GM21360 (cell line): ENCODE measurements around the gene FNDC8.
"Not testable (repeated sequence)": the region's sequence is repeated elsewhere in the genome, so short reads cannot be mapped to it uniquely, and the experiment has no call there.

Experiments
- ATAC-seq: cut with Tn5 transposase; IDR thresholded peaks from one replicate; pipeline ENCODE4 v1.9.1; 2021; ENCODE audit warnings: mild to moderate bottlenecking, moderate library complexity; ENCODE audit not compliant: unreplicated experiment

Gene FNDC8

DNA sequence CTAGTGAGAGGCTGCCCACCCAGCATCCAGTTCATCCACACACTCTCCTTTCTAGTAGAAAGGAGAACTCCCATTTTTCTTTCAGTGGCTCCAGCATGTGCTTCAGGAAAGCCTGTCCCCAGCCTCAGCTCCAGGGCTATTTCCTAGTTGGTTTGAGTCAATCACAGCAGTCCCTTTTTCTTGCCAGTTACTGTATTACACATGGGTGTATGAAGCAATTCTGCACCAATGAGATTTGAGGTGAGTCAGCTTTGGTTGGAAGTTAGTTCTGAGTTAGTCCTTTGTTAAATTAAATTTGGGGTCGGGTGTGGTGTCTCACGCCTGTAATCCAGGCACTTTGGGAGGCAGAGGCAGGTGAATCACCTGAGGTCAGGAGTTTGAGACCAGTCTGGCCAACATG, 26.5 kb upstream of the FNDC8 start:
- ATAC-seq: no peak

DNA sequence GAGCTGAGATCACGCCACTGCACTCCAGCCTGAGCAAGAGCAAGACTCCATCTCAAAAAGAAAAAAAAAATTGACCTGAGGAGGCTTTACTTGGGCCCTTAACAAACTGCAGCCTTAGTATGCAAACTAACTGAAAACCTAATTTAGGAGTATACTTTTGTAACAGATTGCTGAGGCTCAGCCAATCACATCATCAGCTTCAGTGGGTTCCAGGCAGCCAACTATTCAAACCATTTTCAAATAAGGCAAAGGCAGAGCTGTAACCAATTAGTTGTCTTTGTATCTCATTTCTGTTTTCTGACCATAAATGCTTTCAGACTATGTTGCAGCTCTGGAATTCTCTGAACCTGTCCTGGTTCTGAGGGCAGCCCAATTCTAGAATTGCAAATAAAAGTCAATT, 25.7 kb upstream of the FNDC8 start:
- no peak for ATAC-seq

DNA sequence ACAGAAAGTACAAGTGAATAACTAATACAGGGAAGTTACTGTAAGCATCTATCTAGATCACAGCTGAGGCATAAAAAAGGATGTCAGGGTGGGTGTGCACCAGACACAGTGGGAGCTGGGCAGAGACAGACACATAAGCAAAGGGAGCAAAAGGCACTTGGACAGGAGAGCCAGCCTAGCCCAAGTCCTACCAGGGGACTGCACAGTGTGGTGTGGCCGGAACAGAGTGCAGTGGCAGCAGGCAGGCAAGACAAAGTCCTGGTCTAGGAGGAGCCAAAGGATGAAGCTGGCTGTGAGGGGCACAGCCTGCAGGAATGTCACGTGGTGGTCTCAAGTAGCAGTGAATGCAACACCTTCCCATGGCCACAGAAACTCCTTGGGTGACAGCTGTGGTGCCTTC, 23.6 kb upstream of the FNDC8 start:
- no peak for ATAC-seq

DNA sequence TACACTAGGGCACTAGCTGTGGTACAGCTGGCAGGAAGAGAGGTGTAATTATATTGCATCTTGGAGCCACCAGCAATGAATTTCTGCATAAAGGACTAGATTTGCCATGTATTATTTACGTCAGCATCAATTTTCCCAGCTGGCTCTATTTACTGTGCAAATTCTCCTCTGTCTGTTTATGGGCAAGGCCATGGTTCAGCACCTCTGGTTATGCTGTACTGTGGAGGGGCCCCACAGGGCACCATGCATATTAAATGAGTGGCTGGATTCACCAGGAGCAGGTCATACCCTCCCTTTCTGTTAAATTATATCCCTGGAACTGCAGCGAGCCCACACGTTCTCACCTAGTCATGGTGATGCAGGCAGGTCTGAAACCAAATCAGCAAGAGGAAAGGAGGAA, 21.5 kb upstream of the FNDC8 start:
- ATAC-seq: no peak

DNA sequence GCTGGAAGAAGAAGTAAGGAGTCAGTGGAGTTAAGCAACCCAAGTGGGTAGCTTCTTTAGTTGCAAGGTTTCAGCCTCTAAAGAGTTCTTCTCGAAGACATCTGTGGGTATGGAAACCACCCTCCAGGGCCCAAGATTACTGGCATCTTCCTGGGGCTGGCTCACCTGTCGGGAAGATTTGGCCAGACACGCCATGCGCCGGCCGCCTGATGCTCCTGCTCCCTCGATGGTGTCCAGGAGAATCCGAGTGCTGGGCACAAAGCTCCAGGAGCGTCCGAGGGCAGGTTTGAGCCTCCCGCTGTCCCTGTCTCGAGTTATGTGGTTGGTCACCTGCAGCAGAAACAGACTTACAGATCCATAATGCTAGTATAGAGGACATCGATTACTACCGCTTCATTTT, 20.4 kb upstream of the FNDC8 start:
- no peak for ATAC-seq

DNA sequence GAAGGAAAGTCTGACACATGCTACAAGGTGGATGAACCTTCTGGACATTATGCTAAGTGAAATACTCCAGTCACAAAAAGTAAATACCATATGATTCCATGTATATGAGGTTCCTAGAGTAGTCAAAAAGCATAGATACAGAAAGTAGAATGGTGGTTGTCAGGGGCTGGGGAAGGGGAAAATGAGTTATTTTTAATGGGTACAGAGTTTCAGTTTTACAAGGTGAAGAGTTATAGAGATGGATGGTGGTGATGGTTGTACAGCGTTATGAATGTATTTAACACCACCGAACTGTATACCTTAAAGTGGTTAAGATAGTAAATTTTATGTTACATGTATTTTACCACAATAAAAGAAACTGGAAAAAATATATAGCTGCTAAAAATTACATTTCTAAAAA, 19.7 kb upstream of the FNDC8 start:
- no peak for ATAC-seq

DNA sequence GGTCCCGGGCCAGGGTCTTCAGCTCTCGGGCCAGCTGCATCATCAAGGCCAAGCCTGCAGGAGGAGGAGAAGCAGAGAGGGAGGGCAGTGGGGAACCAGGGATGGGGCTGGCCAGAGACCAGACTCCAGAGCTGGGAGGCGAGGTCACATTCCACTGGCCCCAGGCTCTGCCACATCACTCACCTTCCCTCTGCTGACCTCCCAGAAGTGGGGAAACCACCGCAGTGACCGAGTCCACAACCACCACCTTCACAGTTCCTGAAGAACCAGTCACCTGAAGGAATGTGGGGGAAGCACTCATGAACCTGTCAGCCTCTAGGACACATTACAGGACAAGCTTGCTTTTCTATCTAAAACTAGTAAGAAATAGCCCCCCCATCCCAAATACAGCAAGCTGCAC, 18.1 kb upstream of the FNDC8 start:
- no peak for ATAC-seq

DNA sequence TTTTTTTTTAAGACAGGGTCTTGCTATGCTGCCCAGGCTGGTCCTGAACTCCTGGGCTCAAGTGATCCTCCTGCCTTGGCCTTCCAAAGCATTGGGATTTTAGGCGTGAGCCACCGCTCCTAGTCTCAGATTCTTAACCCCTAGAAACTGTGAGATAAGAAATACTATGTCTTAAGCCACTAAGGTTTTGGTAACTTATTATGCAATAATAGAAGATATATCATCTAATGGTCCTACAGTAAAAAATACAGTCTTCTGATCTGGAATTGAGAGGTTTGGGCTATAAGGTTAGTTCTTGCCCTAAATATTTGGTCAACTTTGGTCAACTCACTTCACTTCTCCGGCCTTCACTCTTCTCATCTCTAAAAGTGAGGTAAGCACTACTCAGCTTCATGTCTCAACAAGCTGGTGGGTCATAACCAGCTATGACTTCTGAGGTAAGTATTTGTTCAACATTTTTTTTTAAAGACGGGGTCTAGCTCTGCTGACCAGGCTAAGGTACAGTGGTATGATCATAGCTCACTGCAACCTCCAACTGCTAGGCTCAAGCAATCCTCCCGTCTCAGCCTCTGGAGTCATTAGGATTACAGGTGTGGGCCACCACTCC, 16.5 kb upstream of the FNDC8 start:
- ATAC-seq: no peak

DNA sequence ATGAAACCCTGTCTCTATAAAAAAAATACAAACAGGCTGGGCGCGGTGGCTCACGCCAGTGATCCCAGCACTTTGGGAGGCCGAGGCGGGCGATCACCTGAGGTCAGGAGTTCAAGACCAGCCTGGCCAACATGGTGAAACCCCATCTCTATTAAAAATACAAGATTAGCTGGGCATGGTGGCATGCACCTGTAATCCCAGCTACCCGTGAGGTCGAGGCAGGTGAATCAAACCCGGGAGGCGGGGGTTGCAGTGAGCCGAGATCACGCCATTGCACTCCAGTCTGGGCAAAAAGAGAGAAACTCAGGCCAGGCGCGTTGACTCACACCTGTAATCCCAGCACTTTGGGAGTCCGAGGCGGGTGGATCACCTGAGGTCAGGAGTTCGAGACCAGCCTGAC, 10.6 kb upstream of the FNDC8 start:
- ATAC-seq: not testable (repeated sequence)

DNA sequence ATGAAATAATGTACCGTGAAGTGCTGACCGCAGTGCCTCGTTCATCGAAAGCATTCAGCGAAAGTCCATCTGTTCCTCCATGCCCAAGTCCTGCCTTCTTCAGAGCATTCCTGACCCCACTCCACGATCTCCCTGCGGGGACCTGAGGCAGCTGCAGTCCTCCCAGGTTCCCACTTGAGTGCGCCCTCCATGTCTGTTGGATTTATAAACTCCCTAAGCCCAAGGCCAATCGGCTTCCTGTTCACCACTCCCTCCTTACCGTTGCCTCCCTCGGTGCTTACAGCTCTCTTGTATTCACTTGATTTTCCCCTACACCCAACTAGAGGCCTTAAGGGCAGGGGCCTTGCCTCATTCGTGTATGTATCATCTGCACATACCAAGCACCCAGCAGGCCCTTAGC, 4.6 kb upstream of the FNDC8 start:
- no peak for ATAC-seq

DNA sequence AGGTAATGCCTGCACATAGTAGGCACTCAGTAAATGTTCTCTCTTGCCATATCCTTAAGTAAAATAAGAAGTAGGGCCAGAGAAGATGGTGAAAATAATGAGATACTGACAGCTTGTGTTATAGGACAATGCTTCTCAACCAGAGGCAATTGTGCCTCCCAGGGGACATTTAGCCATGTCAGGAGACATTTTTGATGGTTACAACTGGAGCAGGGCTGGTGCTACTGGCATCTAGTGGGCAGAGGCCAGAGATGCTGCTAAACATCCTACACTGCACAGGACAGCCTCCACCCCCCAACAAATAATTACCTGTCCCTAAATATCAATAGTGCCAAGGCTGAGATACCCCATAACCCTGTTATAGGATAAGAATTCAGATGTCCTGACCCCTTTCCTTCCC, 3.4 kb upstream of the FNDC8 start:
- no peak for ATAC-seq

DNA sequence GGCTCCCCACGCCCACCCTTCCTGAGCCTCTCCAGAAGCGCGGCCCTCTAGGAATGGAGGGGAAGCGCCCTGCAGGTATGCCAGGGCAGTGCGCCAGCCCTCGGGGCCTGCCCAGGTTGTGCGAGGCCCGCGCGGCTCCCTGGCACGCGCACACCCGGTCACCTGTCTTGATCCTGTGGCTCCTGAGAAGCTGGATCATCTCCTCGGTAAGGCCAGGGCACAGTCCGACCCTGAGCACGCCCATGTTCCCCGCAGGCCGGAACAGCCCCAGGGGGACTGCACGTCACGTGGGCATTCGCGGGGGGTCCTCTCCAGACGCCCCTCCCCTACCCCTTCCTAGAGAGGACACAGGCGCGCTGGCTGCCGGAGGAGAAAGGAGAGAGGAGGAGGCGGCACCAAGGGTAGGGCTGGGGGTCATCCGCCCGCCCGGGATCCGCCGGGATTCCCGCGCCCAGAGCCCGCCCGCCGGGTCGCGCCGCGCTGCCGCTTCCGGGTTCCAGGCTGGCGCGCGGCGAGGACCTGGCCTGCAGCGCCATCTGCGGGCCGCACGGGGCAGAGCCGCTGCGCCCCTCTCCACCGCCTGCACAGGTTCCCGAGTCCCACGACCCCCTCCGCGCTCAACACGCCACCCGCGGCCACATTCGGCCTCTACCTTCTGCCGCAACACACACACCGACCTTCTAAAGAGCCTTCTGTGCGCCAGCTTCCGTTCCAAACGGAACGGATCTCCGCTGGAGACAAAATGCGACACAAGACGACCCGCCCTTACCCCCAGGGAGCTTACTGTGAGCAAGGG, 1.8 kb upstream of the FNDC8 start, which contains the start of gene RAD51D:
Gene RAD51D, minus strand, starts transcription at position 491 of the 796 bp plus-strand sequence. Its CDS starts 247 bp downstream, at position 244.
- peak; percentile 76 for ATAC-seq

DNA sequence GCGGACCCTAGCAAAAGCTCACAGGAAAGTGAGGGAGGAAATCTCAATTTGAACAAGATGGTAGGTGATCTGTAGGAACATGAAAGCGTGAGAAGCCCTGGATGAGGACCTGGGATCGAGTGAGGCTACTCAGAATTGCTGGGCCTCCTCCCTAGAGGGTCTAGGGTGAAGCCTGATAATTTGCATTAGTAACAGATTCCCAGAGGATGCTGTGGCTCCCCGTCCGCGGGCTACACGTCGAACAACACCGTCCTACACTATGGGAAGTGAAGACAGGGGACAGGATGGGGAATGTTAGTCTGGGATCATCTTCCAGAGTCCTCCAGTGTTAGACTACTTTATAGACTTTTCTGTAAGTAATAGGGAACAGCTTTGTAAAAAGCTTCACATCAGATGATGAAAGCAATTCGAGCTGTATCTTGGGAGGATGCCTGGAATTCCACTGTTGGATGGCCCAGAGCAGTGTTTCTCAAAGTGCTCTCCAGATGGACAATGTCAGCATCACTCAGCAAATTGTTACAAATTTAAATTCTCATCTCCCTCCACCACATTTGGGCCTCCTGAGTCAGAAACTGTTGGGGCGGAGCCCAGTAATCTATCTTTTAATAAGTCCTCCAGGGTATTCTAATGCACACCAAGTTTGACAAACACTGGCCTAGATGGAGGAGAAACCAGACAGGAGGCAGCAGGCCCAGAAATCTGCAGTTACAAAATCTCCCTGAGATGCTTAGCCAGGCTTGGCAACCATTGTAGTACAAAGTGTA, 6.5 kb downstream of the FNDC8 start:
- ATAC-seq: no peak

DNA sequence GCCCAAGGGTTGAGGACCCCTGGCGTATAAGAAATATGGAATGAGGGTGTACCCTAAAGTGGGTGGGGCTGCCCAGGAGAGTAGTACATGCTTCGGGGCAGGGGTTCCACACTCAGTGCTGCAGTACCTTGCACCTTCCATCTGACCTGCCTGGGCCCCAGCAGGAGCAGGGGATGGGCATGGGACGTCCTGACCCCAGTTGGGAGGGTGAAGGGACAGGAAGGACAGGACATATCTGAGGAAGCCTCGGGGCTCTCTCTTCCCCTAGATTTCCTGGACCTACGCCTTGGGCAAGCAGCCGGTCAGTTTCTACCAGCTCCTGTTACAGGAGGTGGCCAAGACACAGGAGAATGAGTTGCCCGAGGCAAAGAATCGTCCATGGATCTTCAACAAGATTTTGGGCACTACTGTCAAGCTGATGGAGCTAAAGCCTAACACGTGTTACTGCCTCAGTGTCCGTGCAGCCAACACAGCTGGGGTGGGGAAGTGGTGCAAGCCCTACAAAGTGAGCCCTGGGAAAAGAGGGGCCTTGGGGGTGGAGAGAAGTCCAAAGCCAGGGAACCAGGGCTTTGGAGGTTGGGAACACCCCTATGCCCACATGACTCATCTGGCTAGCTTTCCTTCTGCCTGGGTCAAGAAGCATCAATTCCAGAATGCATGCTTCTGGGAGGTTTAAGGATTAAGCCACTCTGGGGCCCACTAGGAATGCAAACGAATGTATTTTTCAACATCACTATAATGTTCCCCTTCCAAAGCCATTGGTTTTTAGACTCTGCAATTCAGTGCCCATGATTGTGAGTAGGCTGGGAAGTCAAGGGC, 7.9 kb downstream of the FNDC8 start:
- no peak for ATAC-seq

DNA sequence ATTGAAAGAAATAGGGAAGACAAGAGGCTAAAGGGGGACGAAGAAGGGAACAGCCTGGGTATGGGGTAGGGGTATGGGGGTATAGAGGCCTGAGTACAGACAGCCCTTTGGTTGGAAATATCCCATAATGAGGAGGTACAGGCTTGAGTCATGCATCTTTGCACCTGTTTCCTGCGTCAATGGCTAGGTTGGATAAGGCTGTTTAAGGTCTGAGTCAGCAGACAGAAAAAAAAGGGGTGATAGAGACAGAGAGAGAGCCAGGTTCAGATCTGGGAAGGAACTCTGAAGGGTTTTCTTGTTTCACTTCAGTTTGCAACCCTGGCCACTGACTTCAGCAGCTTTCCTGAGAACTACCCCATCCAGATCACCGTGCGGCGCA, 8.5 kb downstream of the FNDC8 start:
- ATAC-seq: no peak

DNA sequence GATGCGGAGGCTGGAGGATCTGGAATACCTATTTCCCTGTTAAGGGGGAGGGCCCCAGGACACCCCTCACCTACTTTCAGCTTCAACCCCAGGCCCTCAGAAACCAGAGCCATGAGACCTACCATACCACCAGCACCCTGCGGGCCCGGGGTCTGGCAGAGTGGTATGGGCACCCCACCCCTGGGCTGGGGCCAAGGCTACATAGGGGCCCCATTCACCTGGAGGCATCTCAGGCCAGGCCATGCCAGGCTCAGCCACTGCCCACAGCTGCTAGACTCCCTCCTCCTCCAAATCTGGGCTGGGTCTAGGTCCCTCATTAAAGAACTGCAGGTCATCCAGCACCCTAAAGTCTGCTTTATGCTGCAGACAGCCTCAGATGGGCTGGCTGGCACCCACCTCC, 9.0 kb downstream of the FNDC8 start:
- no peak for ATAC-seq

DNA sequence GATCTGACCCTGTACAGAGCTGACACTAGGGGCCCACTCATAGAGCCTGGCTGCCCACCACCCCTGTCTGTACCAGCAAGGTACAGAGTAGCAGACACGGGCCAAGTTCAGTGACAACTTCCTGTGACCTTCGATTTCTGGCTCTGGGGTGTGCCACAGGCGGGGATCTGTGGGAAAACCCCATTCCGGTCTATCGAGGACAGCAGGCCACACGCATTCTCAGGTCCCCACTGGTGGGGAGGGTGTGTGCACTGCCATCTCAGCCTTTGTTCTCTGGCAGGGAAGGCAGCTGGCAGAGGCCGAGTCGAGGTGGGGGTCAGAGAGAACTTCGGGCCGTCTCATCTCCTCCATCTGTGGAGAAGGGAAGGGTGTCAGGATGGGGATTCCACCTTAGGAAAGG, 10.7 kb downstream of the FNDC8 start:
- ATAC-seq: no peak

DNA sequence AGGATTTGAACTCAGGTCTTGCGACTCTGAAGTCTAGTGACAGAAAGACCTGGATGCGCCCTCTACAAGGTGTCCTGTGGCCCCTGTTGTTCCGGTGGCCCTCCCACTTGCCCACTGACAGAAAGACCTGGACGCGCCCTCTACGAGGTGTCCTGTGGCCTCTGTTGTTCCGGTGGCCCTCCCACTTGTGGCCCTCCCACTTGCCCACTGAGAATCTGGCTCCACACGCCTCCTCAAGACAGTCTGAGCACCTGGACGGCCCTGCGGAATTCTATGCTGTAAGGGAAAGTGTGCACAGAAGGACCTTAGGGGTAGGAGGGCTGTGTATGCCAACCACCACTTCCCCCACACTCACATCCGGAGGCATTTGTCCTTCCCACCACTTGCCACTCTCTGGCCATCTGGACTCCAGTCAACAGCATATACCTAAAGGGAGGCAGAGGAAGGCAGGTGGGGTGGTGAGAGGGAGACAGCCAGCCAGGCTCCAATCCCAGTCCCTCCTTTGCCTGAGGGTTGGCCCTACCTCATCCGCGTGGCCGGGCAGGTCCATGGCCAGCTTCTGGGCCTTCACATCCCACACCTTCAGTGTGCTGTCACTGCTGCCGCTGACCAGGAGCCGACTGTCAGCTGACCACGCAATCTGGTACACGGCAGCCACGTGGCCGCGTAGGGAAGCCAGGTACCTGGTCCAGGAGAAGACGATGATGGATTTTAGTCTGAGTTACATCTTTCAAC, 11.6 kb downstream of the FNDC8 start:
- ATAC-seq: no peak

DNA sequence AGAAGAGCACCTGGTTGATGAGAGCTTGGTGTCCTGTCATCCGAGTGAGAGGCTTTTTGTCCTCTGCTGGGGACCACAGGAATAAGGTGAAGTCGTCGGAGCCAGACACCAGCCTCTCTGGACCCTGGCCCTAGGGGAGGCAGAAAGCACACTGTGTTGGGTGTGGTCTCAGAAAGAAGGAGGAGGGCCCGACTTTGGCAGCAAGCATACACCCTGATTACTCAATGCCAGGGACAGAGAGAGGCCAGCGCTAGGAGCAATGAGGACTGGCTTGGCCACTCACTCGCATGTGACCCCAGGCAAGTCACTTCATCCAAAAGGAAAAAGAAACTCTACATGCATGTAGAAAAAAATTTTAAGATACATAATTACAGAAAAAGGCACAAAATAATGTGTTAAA, 13.9 kb downstream of the FNDC8 start:
- ATAC-seq: no peak

DNA sequence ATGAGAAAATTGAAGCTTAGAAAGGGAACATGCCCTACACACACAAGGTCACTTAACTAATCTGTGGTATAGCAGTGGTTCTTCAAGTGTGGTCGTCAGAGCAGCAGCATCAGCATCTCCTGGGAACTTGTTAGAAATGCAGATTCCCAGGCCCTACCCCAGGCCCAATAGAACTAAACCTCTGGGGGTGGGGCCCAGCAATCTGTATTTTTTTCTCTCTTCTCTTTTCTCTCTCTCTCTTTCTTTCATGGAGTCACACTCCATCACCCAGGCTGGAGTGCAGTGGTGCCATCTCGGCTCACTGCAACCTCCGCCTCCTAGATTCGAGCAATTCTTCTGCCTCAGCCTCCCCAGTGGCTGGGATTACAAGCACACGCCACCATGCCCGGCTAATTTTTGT, 16.8 kb downstream of the FNDC8 start:
- ATAC-seq: no peak
